HepG2 (cell line): ENCODE data around the gene C6orf62. TPM values are rescaled to one million over a fixed set of nuclear protein-coding genes. Genes with fewer than 3 reads are reported as not detected.

Experiments
- ATAC-seq: fragments of 200-7000 bp; cut with Tn5 transposase; 3 replicates; pipeline ENCODE4 v1.9.1; 2020; ENCODE audit warnings: mild to moderate bottlenecking, moderate library complexity
- BruUV-seq: library from RNA; stranded (reverse); fragments of 400-500 nt; replicated peaks from 2 replicates; lab custom pipeline; 2021; lab: Mats Ljungman, UMichigan
- CTCF ChIA-PET: fragments of 300-600 bp; formaldehyde crosslinking; extraction: SDS; loops from one replicate; lab custom pipeline; 2021; ENCODE audit warnings: low total read pairs, inconsistent platforms, low intra/inter-chr PET ratio; lab: Yijun Ruan, JAX
- POLR2A ChIA-PET: fragments of 350-600 bp; sonication (Branson Sonifier 250); formaldehyde crosslinking; loops from one replicate; lab custom pipeline; 2020; ENCODE audit warnings: antibody characterized with exemption, inconsistent platforms; lab: Yijun Ruan, JAX
- DNase-seq: peaks from one replicate; pipeline ENCODE4 v3.0.0-alpha.2; 2015; ENCODE audit warnings: low spot score
- FAIRE-seq: peaks from 3 replicates; lab custom pipeline; 2011; peaks lifted over from hg19 to GRCh38; lab: Jason Lieb, UNC
- H2AFZ ChIP-seq: one replicate; pipeline ENCODE4 v1.6.1; 2011; ENCODE audit warnings: low read length, inconsistent platforms
- H3K27ac ChIP-seq: fragments of 300-600 bp; 3 replicates; pipeline ENCODE4 v1.8.0; 2011; ENCODE audit warnings: mixed run types, mild to moderate bottlenecking, mixed read lengths, low read length, inconsistent platforms; ENCODE audit not compliant: insufficient read depth; ENCODE audit errors: extremely low read length
- H3K27me3 ChIP-seq, 2 experiments: fragments of 200-600 bp in 1 of 2; 2 replicates in 1 of 2; 3 replicates in 1 of 2; pipeline versions ENCODE4 v1.6.0 to v1.8.0; 2011; ENCODE audit warnings: low read length in 2 of 2, mild to moderate bottlenecking in 2 of 2, moderate library complexity in 2 of 2, inconsistent platforms in 1 of 2; ENCODE audit not compliant: insufficient read depth in 2 of 2, control insufficient read depth in 1 of 2
- H3K36me3 ChIP-seq, 2 experiments: fragments of 200-600 bp in 1 of 2; replicated peaks in 1 of 2; 2 replicates in 1 of 2; 3 replicates in 1 of 2; pipeline versions ENCODE4 v1.5.1 to v1.8.0; 2011; ENCODE audit warnings: low read length in 2 of 2, inconsistent platforms in 1 of 2; ENCODE audit not compliant: insufficient read depth in 2 of 2, control insufficient read depth in 1 of 2
- H3K4me1 ChIP-seq: 2 replicates; pipeline ENCODE4 v1.5.1; 2012; ENCODE audit warnings: low read length, inconsistent platforms; ENCODE audit not compliant: insufficient read depth
- H3K4me2 ChIP-seq: 2 replicates; pipeline ENCODE4 v1.6.0; 2011; ENCODE audit warnings: low read depth, low read length, inconsistent platforms
- H3K4me3 ChIP-seq, 3 experiments: fragments of 200-600 bp in 1 of 3; sonication (generic), shearing (Covaris generic) in 1 of 3; replicated peaks in 1 of 3; 2 replicates each; pipeline ENCODE4 v1.5.1; 2011 to 2016; ENCODE audit warnings: low read length in 3 of 3, inconsistent platforms in 2 of 3, low read depth in 2 of 3, mild to moderate bottlenecking in 2 of 3, control low read depth in 1 of 3, mixed read lengths in 1 of 3; ENCODE audit not compliant: insufficient read depth in 1 of 3
- H3K79me2 ChIP-seq: one replicate; pipeline ENCODE4 v1.6.1; 2011; ENCODE audit warnings: low read length, inconsistent platforms; ENCODE audit not compliant: insufficient read depth
- H3K9ac ChIP-seq: 2 replicates; pipeline ENCODE4 v1.6.0; 2011; ENCODE audit warnings: mild to moderate bottlenecking, low read depth, low read length, inconsistent platforms; ENCODE audit not compliant: insufficient read depth
- H3K9me3 ChIP-seq: 2 replicates; pipeline ENCODE4 v1.5.1; 2012; ENCODE audit warnings: mild to moderate bottlenecking, low read length
- H4K20me1 ChIP-seq: 2 replicates; pipeline ENCODE4 v1.6.0; 2011; ENCODE audit warnings: inconsistent platforms, mild to moderate bottlenecking, low read length, moderate library complexity; ENCODE audit not compliant: insufficient read depth
- GATAD2A ChIP-seq: IDR thresholded peaks from 2 replicates; pipeline ENCODE4 v1.6.1; 2016
- KDM3A ChIP-seq: IDR thresholded peaks from 2 replicates; pipeline ENCODE4 v1.6.1; 2018; ENCODE audit warnings: low read depth, missing compliant biosample characterization
- PAX8 ChIP-seq: sonication (generic); formaldehyde crosslinking; IDR thresholded peaks from 2 replicates; pipeline ENCODE4 v1.8.0; 2022; ENCODE audit warnings: mild to moderate bottlenecking, missing genetic modification reagents, borderline replicate concordance
- YEATS4 ChIP-seq: sonication (generic); formaldehyde crosslinking; IDR thresholded peaks from 2 replicates; pipeline ENCODE4 v1.4.0; 2020; ENCODE audit warnings: missing genetic modification reagents, borderline replicate concordance
- ZNF234 ChIP-seq: sonication (generic); formaldehyde crosslinking; conservative IDR thresholded peaks from 2 replicates; pipeline ENCODE4 v1.5.1; 2020; ENCODE audit warnings: mild to moderate bottlenecking, missing genetic modification reagents
- ZNF235 ChIP-seq: sonication (generic); formaldehyde crosslinking; IDR thresholded peaks from 2 replicates; pipeline ENCODE4 v1.8.1; 2023; ENCODE audit warnings: mild to moderate bottlenecking, missing genetic modification reagents, borderline replicate concordance
- ZNF451 ChIP-seq: sonication (generic); formaldehyde crosslinking; IDR thresholded peaks from 2 replicates; pipeline ENCODE4 v1.5.0; 2020; ENCODE audit warnings: mild to moderate bottlenecking, missing genetic modification reagents
- ZNF496 ChIP-seq: sonication (generic); formaldehyde crosslinking; IDR thresholded peaks from 2 replicates; pipeline ENCODE4 v1.8.1; 2023; ENCODE audit warnings: mild to moderate bottlenecking, moderate library complexity, missing genetic modification reagents; ENCODE audit not compliant: insufficient replicate concordance
- ZNF674 ChIP-seq: sonication (generic); formaldehyde crosslinking; IDR thresholded peaks from 2 replicates; pipeline ENCODE4 v1.5.0; 2020; ENCODE audit warnings: low read depth, mild to moderate bottlenecking, missing genetic modification reagents
- ZNF788 ChIP-seq: sonication (generic); formaldehyde crosslinking; IDR thresholded peaks from 2 replicates; pipeline ENCODE4 v1.5.0; 2020; ENCODE audit warnings: mild to moderate bottlenecking, missing genetic modification reagents, borderline replicate concordance
- ZNF891 ChIP-seq: sonication (generic); formaldehyde crosslinking; IDR thresholded peaks from 2 replicates; pipeline ENCODE4 v1.5.0; 2020; ENCODE audit warnings: mild to moderate bottlenecking, missing genetic modification reagents
- WGBS: methylation state at CpG from one replicate; pipeline ENCODE4 v1.1.6; 2017; ENCODE audit warnings: low lambda C conversion rate; 5-methylcytosine and 5-hydroxymethylcytosine counted together
- in situ Hi-C: cut with HindIII; loops from 2 replicates; pipeline ENCODE4 v1.10.0; 2017; ENCODE audit warnings: low pct_unique_long_range_greater_than_20kb; ENCODE audit not compliant: extremely low pct_ligation_motif_present
- intact Hi-C: fragments of 100-400 bp; cut with micrococcal nuclease; formaldehyde crosslinking; loops from one replicate; pipeline ENCODE4 v1.10.0; 2022; ENCODE audit not compliant: unreplicated experiment
- polyA plus RNA-seq, 8 experiments: library from polyadenylated mRNA; depleted of rRNA in 3 of 8; stranded (reverse) in 7 of 8; unstranded in 1 of 8; fragments of >200 nt; fragmentation: Illumina TruSeq in 4 of 8; extraction: Trizol in 4 of 8; gene quantifications; 2 replicates each; pipeline versions ENCODE4 v1.2.1 to v1.2.3, GENCODE V29; 2011 to 2016; ENCODE audit warnings: low read depth in 4 of 8, missing spikeins in 1 of 8, mixed read lengths in 1 of 8; ENCODE audit not compliant: insufficient read depth in 1 of 8
- total RNA-seq, 5 experiments: library from RNA; depleted of rRNA; stranded (reverse); fragments of >200 nt; fragmentation: Illumina TruSeq; extraction: Trizol; gene quantifications; 2 replicates each; pipeline ENCODE4 v1.2.3, GENCODE V29; 2016; ENCODE audit warnings: low read depth in 1 of 5
- TF ChIP-seq, protein P1 (sequence below): sonication (generic); formaldehyde crosslinking; IDR thresholded peaks from 2 replicates; pipeline ENCODE4 v1.5.0; 2020; ENCODE audit warnings: missing genetic modification reagents, mild to moderate bottlenecking, borderline replicate concordance

Gene C6orf62
- total and polyA plus RNA-seq, 2 of the 13 experiments (the other 11 are each of a cell fraction or from before 2014, with no cell fraction given), result 54.8 to 90.4 TPM

- intact Hi-C loops, result no loop called here
- no TSS peak for BruUV-seq
- ATAC-seq (no peak), FAIRE-seq (no peak), DNase-seq (no peak)
- in situ Hi-C loops, result no loop called here
- H3K79me2 ChIP-seq, result peaks cover 9% of the 10 kb centered on the region
- no peaks in the 10 kb centered on the region for H3K9me3 ChIP-seq
- TF ChIP-seq GATAD2A (CRISPR knock-in tag) (no peak), KDM3A (no peak), ZNF235 (no peak), YEATS4 (CRISPR knock-in tag) (no peak), ZNF891 (CRISPR knock-in tag) (no peak), ZNF234 (CRISPR knock-in tag) (no peak), ZNF451 (CRISPR knock-in tag) (no peak), PAX8 (no peak), ZNF496 (CRISPR knock-in tag) (no peak), ZNF674 (CRISPR knock-in tag) (no peak), ZNF788 (CRISPR knock-in tag) (no peak)
- TF ChIP-seq, protein P1, sequence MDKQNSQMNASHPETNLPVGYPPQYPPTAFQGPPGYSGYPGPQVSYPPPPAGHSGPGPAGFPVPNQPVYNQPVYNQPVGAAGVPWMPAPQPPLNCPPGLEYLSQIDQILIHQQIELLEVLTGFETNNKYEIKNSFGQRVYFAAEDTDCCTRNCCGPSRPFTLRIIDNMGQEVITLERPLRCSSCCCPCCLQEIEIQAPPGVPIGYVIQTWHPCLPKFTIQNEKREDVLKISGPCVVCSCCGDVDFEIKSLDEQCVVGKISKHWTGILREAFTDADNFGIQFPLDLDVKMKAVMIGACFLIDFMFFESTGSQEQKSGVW, result no peak
- CTCF ChIA-PET, result no interaction called here
- H3K4me3 ChIP-seq, result no peak overlapping the region
- no peak overlapping the region for H3K9ac ChIP-seq
- 94% methylated on average over 9 of the region's 9 CpGs for WGBS
- no peak overlapping the region for H3K4me2 ChIP-seq
- H2AFZ ChIP-seq, result no peak overlapping the region
- H3K27me3 ChIP-seq, result no peaks in the 10 kb centered on the region
- peaks cover 49% of the 10 kb centered on the region for H3K4me1 ChIP-seq
- 0 out of 2 replicates have a peak, but pooled peaks cover 4% of the 10 kb centered on the region for H4K20me1 ChIP-seq
- H3K27ac ChIP-seq, result no peak overlapping the region
- peaks cover 2 to 20% of the 10 kb centered on the region in 2 experiments; a peak in 4 of 5 replicates for H3K36me3 ChIP-seq
- POLR2A ChIA-PET, result no interaction called here
Observed at GRCh38 chr6:24658573-24659560, 60.1 kb downstream of the C6orf62 start.
